Measurements from ENCODE around the gene CDC45.

The CDC45 gene

DNA sequence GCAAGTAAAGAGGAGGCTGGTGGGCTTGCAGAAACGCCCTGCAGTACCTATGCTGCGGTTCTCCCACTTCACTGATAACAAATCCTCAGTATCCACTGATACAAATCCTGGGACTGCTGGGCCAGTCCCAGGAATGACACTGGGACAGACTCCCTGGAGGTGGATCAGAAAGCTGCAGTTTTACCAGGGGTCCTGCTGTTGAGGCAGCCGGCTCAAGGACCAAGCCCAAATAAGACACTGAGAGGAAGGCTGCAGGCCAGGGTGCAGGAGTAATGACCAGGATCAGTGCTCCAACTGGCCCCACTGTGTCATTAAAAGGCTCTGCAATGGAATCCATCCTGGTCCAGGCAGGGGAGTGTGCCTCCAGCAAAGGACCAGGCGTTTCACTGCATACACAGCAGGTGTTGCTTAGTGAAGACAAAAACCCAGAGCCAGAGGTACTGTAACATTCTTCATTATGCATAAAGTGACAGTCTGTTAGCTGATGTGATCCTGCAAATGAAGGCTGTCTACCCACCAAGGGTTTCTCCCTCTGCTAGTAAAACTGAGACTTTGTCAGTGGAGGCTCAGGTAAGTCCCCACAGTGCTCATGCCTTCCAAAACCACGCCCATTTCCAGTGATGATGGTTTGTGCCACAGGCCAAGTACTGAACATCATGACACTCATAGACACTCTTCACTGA is 30.8 kb upstream of the CDC45 start:
- DNase-seq (ENCODE audit: low read depth in 2 of 2): peak; percentile 45 to 51

DNA sequence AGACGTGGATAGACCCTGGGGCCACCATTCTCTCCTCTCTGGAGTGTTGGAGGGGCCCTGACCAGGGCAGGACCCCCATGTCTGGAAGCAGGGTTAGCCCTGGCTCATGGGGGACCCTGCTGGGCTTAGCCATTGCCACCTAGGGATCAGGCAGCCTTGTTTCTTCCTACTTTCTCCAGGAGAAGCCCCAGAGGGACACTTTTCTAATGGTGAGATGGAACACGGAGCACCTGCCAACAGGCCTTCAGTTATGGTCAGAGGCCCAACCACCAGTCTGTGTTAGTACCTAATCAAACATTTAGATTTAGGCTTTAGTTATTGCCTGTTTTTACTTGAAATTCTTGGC is 30.3 kb upstream of the CDC45 start:
- no peak for DNase-seq (ENCODE audit: low read depth in 2 of 2)

DNA sequence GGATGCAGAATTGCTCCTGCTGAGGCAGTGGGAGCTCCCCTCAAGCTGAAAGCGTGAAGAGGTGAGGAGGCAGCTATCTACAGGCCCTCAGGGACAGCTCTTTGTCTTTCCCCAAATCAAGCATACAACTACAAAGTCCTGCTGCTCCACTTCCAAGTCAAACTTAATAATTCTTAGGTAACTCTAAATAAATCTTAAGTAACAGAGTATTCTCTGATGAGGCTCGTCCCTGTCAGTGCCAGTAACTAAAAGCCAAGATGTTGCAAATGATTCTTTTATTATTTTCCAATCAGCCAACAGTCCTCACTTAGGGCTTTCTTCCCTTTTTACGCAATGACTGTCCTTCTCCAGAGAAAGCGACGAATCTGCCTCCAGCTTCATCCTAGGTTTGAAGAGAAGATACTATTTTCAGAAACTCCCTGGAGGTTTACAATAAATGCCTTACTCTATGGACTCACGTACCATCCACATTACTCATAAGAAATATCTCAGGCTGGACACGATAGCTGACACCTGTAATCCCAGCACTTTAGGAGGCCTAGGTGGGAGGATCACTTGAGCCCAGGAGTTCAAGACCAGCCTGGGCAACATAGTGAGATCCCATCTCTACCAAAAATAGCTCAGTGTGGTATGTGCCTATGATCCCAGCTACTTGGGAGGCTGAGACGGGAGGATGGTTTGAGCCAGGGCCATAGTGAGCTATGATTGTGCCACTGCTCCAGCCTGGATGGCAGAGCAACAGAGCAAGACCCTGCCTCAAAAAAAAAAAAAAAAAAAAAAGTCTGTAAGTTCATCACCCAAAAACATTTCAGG is 29.2 kb upstream of the CDC45 start:
- no peak for DNase-seq (ENCODE audit: low read depth in 2 of 2)

DNA sequence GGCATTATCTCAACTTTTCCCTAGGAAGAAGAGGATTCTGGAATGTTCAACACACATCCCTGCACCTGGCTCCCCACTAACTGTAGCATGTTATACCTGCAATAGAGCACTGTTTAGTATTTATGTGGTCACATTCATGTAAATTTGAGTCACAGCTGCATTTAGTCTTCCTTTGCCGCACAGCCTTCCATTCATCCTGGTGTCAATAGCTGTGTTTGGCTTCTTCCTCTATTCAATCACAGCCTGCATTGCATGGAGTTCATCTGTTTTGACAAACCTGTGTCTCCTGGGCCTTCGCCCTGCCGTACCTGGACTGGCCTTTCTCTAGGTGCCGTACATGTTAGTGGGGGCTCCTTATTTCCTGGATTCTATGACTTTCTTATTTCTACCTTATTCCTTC is 28.1 kb upstream of the CDC45 start:
- no peak for DNase-seq (ENCODE audit: low read depth in 2 of 2)

DNA sequence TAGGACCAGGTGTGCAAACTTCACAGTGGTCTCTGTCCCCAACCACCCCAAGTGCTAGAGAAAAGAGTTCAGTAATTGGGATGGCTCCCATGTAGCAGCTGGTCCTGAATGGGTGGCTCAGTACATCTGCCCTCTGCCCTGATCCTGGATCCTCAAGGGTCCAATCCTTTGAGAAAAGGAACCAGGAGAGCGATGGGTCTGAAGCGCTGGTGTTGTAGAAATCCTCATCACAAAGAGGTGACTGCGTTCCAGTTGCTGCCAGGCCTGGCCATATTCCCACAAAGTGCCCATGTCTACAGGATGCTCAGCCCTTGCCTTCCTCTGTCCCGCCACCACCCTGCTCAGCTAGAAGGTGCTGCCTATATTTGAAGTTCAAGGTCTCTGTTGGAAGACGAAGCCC is 26.0 kb upstream of the CDC45 start:
- DNase-seq (ENCODE audit: low read depth in 2 of 2): no peak

DNA sequence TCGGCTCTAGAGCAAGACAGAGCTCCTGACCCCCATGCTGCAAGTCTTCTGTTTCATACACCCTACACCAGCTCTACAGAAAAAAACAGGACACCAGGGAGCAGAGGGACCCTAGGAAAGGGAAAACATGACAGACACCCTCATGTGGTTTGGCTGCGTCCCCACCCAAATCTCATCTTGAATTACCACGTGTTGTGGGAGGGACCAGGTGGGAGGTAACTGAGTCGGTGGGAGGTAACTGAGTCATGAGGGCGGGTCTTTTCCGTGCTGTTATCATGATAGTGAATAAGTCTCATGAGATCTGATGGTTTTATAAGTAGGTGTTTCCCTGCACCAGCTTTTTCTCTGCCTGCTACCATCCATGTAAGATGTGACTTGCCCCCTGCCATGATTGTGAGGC is 25.6 kb upstream of the CDC45 start:
- no peak for DNase-seq (ENCODE audit: low read depth in 2 of 2)

DNA sequence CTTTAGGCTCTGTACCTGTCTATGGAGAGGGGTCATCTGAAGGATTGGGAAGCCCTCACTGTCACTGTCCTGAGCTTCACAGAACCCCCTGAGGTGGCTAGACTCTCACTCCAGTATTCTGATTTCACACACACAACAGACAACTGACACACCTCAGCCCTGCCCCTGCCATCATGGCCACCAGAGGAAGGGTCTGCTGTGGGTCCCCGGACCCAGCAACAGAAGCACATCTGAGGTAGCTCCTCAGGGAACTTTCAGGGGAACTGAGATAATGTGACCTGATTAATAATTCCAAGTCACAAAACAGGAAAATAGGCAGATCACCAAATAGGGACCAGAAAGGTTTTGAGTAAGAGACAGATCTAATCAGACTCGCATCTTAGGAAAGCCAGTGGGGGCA is 24.7 kb upstream of the CDC45 start:
- DNase-seq (ENCODE audit: low read depth in 2 of 2): no peak

DNA sequence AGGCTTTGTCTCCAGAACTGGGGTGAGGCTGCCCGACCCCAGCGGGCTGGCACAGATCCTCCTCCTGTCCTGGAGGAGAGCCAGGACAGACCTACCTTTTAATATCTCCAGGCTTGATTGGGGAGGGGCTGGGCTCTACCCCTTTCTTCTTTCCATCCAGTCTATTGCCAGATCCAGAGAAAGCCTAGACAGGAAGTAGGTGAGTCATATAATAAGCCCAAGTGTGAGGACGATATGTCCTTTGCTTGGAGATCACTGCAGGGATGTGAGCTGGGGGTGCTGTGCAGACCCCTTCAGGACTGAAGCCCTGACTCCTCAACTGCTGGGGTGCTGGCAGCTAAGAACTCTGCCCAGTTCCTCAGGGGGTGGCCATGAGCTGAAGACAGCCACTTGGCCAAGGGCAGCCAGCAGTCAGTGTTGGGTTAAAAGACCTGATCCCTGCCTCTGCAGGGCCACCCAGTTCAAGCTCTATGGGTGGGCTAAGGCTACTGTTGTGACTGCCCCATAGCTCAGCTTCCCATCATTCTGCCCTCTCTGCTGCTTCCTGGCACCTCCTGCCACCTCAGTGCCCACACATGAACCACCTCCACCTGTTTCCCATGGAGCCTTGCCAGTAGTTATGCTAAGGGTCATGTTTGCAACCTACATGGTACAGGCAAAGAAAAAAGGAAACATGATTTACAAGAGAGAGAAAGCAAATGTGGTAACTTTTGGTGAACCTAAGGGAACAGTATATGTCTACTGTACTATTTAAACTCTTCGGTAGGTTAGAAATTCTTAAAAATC is 23.9 kb upstream of the CDC45 start:
- DNase-seq (ENCODE audit: low read depth in 2 of 2): no peak

DNA sequence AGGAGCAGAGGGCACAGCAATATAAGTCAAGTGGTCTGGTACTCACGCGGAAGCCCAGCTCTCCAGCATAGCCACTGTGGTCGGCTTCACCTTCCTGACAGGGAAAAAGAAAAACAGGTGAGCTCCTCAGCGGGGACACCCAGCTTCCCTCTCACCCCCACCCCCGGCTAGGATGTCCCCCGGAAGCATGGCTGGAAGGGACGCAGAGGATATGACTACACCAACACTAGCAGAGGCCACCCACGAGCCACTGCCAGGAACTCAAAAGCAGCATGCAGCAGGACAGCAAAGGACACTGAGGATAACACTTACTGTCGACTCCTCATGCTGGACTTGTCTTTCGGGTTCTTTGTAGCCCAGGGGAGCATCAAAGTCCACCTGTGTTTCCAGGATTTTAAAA is 23.2 kb upstream of the CDC45 start:
- DNase-seq (ENCODE audit: low read depth in 2 of 2): no peak

DNA sequence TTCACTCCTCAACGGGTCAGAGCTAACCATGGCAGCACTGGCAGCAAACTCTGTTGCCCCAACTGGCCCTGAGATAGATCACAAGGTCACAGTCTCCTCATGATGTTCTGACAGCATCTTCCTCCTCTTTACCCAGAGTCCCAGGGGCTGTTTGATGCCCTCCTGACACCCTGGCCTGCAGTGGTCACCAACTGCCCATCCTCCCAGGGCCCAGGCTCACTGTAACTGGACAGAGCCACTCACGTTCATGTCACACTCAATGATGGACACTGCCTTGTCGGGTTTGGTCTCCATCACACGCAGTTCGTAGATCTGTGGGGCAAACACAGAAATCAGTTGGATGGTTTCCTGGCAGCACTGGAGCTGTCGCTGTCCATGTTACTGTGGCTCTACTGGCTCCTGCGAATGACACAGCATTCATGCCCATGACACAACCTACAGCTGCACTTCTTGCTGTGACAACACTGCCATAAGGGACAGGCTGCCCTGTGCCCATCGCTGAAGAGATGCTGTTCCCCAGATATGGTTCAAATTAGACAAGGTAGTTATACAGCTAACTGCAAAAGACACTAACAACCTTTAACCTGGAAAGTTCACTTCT is 21.8 kb upstream of the CDC45 start:
- DNase-seq (ENCODE audit: low read depth in 2 of 2): no peak

DNA sequence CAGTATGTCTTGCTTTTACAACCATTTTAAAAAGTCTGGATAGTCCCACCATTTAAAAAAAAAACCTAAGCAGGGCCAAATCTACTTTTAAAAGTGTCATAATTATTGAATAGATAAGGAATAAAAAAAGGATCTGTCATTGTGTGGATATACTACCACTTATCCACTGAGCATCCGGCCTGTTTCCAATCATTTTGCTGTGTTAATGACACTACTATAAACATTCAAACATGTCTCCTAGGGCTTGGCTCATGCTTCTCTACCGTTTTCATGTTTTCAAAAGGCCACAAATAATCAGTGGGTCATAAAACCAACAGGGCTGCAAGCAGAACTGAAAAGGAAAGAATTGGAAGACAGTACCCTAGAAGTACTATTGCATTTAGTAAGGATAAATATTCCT is 19.7 kb upstream of the CDC45 start:
- DNase-seq (ENCODE audit: low read depth in 2 of 2): no peak

DNA sequence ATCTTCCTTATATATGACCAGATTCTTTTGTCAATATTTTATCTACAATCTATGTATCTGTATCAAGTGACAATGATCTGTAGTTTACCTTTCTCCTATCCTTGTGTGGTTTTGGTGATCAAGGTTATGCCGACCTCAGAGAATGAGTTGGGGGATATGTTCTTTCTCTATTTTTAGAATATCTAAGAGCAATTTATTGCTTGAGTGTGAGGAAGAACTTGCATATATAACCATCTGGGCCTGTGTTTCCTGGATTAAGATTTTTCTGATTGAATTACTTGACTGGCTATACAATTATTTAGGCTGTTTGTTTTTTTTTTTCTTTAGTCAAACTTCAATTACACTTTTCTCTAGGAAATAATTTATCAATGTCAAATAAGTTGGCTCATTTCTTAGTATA is 18.2 kb upstream of the CDC45 start:
- DNase-seq (ENCODE audit: low read depth in 2 of 2): no peak

DNA sequence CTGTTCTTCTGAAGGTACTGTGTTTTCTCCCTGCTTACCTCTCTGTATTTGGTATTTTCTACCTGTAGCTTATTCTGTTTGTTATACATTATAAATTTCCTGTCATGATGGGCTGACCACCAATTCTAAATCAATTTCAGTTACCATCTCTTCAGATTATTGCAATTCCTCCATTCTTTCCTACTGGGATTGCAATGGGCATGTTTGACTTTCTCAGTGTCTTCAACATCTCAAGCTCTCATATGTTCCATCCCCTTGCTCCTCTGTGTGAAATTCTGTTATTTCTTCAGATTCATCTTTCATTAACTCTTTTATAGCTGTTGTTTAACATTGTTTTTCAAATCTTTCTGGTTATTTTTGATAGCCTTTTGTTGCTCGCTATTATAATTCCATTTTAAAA is 16.7 kb upstream of the CDC45 start:
- DNase-seq (ENCODE audit: low read depth in 2 of 2): no peak

DNA sequence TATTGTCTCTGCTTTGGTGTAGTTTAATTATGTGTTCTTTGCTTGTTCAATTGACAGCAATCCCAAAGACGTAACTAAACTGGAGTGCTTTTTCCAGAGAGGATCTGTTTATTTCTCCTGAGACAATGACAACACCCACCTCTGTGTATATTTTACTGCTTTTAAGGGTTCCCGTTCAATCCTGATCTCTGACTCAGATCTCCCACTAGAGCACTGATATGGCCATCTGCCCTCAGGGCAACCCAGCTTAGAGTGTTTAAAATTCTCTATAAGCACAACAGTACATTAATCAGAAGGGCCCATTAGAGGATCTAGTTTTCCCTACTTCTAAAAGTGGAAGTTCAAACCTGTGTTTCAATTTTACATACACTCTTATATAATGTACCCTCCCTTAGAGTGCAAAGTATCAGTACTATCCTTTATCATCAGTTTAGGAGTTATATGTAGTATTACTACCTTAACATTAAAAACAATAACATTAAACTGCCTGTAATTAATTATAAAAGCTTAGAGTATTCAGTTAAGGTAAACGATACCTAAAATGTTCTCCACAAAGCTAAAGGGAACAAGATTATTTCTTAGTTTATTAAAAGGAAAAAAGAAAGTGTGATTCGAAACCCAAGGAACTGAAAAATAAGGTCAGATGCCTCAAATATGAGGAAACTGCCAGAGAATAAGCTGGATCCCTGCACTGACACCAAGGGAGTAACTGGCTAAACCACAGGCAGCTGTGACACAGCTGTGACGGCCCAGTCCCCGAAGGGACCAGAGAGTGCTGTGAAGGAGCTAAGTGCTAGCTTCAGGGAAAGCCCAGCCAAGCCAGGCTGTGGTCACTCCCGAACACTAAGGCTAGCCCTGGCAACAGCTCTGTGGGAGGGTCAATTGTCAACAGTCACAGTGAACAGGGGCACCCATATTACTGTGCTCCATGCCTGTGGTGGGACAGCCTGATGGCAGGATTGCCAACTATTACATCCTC is 15.9 kb upstream of the CDC45 start:
- DNase-seq (ENCODE audit: low read depth in 2 of 2): no peak

DNA sequence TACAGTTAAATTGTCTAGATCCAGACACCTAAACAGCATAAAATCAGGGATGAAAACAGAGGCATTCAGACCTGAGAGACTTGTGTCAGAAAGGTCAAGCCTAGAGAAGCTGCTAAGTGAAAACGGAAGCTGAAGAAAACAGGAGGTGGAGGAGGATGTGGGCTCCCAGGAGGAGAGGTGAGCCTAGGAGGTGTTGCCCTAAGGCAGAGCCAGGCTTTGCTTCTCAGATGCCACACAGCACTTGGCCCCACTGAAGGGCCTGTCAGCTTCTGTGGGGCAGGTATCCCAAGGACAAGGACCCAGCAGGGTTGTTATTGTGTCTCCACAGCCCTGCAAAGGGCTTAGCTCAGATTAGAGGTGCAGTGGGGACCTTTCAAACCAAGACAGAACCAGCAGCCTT is 15.2 kb upstream of the CDC45 start:
- DNase-seq (ENCODE audit: low read depth in 2 of 2): no peak

DNA sequence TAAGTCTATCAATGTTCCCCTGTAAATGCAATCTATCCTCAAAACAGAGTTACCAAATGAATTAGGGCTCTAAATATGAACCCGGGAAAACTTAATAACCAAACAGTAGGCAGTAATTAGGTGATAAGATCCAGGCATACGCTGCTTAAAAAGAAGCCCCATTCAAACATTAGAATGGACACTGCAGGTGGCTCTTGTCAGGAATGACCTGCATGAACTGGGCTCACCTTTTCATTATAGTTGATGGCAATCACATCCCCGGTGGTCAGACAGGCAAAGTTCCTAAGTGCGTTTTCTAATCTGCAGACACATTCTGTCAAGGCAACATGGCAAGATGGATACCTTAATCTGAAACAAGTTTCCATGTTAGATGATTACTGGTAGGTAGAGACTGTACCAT is 14.7 kb upstream of the CDC45 start:
- DNase-seq (ENCODE audit: low read depth in 2 of 2): no peak

DNA sequence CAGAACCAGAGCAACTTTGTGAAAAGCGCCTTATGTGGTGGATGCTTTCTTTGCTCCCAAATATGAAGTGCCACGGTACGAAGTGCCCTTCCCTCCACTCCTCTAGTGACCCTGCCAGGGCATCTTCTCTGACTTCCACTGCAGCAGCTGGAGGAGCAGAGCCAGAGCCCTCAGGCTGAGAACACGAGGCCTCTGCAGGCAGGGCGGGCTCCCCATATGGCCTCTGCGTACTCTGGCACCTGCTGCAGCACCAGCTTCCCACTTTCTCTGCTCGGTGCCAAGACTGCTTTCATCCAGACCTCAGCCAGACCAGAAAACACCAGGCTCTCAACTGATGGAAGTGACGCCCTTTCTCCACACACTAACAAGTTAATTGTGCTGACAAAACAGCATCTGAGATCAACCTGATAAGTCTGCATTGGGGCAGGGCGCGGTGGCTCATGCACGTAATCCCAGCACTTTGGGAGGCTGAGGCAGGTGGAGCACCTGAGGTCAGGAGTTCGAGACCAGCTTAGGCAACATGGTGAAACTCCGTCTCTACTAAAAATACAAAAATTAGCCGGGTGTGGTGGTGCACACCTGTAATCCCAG is 13.5 kb upstream of the CDC45 start:
- DNase-seq (ENCODE audit: low read depth in 2 of 2): no peak

DNA sequence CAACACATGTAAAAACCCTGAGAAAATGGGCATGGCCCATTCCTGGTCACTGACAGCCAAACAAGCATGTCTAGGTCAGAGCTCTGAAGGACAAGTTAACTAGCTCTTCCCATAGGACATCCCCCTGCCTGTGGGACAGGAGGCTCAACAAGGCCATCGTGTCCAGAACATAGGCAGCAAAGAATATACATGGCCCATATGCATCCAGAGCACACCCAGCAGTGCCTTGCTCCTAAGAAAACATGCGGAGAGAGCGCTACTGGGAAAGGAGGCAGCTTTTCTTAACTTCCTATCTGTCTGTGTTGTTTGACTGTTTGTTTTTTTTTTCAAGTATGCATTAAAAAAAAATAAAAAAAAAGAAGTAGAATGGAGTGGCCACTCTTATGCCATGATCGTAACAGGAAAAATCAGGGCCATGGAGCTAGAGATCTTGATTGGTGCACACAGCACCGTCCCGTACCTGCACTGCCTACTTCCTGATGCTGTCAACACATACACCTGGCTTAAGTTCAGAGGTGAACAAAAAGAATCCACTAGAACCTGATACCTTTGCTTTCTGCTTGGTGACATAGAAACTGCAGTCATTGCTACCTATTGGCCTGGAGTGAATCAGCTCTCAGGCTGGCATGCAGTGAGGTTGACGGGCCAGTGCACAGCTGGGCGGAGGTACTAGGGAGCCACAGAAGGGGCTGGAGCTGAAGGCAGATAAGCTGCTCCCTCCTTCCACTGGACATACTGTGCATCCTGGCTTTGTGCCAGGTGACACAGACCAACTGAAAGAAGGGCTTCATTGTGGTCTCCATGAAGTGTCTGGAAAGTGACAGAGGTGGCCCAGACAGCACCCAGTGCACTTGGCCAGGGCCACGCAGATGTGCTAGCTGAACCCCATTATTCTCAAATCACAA is 12.6 kb upstream of the CDC45 start:
- no peak for DNase-seq (ENCODE audit: low read depth in 2 of 2)

DNA sequence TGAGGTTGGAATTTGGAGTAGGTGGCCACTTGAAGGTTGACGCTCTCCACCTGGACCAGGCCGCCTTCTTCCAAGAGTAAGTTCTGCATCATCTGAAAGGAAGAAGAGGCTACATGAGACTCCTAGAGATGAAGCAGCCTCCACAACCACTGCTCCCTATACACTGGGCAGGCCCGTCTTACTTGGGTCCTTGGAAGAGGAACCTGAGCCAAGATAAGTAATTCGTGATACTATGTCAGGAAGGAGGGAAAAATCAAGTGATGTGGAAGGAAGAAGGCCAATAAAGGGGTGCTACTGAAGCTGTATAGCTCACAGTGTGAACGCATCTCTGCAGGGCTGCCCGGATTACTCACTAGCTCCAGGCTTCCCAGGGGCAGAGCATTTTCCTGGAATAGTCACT is 11.8 kb upstream of the CDC45 start:
- DNase-seq (ENCODE audit: low read depth in 2 of 2): no peak

DNA sequence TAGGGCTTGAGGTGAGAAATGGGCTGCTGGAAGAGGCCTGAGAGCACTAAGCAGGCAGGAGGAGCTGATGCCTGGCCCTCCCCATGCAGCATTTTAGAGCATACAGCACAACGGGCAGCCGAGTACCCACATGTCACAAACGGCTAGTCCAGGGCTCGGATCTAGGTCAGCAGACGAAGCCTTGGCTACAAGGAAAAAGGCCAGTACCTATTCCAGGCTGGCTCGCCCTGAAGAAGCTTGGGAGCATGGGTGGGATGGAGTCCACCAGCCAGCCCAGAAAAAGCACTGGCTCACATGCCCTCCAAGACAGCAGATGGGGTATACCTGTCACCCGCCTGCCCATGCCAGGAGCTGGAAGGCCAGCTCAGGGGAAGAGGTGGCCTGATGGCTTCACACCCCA is 10.3 kb upstream of the CDC45 start:
- DNase-seq (ENCODE audit: low read depth in 2 of 2): no peak
